GM18499 (cell line): Measurements from ENCODE around the gene EVX2.

Experiments
- ATAC-seq: cut with Tn5 transposase; IDR thresholded peaks from one replicate; pipeline ENCODE4 v1.9.1; 2021; ENCODE audit warnings: moderate number of reproducible peaks; ENCODE audit not compliant: insufficient read depth, unreplicated experiment

The EVX2 gene

GRCh38 chr2:176122683-176123410 lies 39.1 kb upstream of the EVX2 start, which contains the start of gene HOXD9:
TSS of gene HOXD9 (plus strand) at chr2:176122719. CDS start at chr2:176122769, 50 bp downstream.
- no peak for ATAC-seq

GRCh38 chr2:176122052-176122682 lies 38.4 kb upstream of the EVX2 start:
- no peak for ATAC-seq

- ATAC-seq: no peak
Observed at GRCh38 chr2:176121190-176122051, 37.7 kb upstream of the EVX2 start.

- ATAC-seq: no peak
Observed at GRCh38 chr2:176120364-176121189, 36.8 kb upstream of the EVX2 start.

GRCh38 chr2:176118601-176119339 lies 35.0 kb upstream of the EVX2 start:
- no peak for ATAC-seq

- no peak for ATAC-seq
Observed at GRCh38 chr2:176117823-176118371, 34.1 kb upstream of the EVX2 start.

GRCh38 chr2:176117162-176117822 lies 33.5 kb upstream of the EVX2 start:
- no peak for ATAC-seq

GRCh38 chr2:176115883-176116813 lies 32.4 kb upstream of the EVX2 start, which contains the start of gene HOXD10:
TSS of gene HOXD10 (plus strand) at chr2:176116778. CDS start at chr2:176116834, 56 bp downstream.
- ATAC-seq: no peak

GRCh38 chr2:176114930-176115625 lies 31.3 kb upstream of the EVX2 start:
- ATAC-seq: no peak

- ATAC-seq: no peak
Observed at GRCh38 chr2:176114120-176114929, 30.6 kb upstream of the EVX2 start.

- no peak for ATAC-seq
Observed at GRCh38 chr2:176112375-176113302, 28.9 kb upstream of the EVX2 start.

GRCh38 chr2:176111846-176112374 lies 28.1 kb upstream of the EVX2 start:
- ATAC-seq: no peak

- ATAC-seq: no peak
Observed at GRCh38 chr2:176111309-176111663, 27.5 kb upstream of the EVX2 start.

GRCh38 chr2:176110415-176111308 lies 26.9 kb upstream of the EVX2 start:
- ATAC-seq: no peak
